ENCODE measurements around the gene USPL1.

DNA sequence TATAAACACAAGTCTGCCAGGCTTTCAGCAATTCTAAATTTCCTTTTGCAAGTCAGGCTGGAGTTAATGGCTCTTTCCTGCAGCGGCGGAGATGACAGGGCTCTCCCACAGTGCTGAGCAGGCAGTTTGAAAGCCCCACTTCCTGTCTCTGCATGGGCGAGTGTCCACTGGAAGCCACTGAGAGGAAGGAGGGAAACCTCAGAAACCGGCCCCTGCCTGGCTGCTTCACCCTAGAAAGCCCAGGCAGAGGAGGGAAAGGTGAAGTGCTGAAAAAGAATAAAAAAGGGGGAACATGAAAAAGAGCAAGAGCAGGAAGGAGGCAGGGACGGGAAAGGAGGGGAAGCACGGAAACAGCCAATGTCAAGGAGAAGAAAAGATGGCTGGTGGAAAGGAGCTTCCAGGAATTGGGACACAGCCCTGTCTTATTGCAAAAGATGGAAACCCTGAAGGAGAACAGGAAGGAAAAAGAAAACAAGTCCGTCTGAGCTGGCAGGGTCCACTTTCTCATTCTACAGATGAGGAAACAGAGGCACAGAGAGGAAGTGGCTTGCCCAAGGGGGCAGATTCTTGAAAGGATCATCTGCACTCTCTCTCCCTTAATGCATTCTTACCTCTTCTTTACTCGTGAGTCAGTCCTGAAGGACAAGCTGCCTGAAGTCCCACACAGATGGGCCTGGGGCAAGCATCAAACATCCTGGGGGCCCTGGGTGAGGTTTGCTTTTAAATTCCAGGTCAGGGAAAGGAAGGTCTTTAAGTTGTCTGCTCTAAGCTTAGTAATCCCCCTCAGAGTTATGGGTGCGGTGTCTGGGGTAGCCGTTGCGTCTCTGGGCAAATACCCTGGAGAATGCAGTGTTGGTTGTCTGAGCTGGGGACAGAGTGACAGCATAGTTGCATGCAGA lies 78.8 kb downstream of the USPL1 start:
- TF ChIP-seq SNAI2 (CRISPR knock-in tag; IDR thresholded peaks at IDR 0.05) (no peak), ZNF70 (CRISPR knock-in tag; IDR thresholded peaks at IDR 0.05) (no peak), ISL1 (CRISPR knock-in tag; IDR thresholded peaks at IDR 0.05) (no peak), BACH2 (CRISPR knock-in tag; IDR thresholded peaks at IDR 0.05; ENCODE audit: borderline replicate concordance) (no peak), ZFP30 (CRISPR knock-in tag; IDR thresholded peaks at IDR 0.05) (no peak), CREB5 (CRISPR knock-in tag; IDR thresholded peaks at IDR 0.05; ENCODE audit: low read depth) (no peak), TCF4 (CRISPR knock-in tag; IDR thresholded peaks at IDR 0.05; ENCODE audit: borderline replicate concordance) (no peak), PPARA (CRISPR knock-in tag; IDR thresholded peaks at IDR 0.05; ENCODE audit: borderline replicate concordance) (no peak), OSR1 (CRISPR knock-in tag; IDR thresholded peaks at IDR 0.05) (no peak), ARNTL (CRISPR knock-in tag; IDR thresholded peaks at IDR 0.05; ENCODE audit: borderline replicate concordance, low read depth) (no peak)
- TF ChIP-seq, protein P1, sequence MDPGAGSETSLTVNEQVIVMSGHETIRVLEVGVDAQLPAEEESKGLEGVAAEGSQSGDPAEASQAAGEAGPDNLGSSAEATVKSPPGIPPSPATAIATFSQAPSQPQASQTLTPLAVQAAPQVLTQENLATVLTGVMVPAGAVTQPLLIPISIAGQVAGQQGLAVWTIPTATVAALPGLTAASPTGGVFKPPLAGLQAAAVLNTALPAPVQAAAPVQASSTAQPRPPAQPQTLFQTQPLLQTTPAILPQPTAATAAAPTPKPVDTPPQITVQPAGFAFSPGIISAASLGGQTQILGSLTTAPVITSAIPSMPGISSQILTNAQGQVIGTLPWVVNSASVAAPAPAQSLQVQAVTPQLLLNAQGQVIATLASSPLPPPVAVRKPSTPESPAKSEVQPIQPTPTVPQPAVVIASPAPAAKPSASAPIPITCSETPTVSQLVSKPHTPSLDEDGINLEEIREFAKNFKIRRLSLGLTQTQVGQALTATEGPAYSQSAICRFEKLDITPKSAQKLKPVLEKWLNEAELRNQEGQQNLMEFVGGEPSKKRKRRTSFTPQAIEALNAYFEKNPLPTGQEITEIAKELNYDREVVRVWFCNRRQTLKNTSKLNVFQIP (CRISPR knock-in tag; IDR thresholded peaks at IDR 0.05; ENCODE audit: borderline replicate concordance, low read depth), result no peak
- TF ChIP-seq, protein P2, sequence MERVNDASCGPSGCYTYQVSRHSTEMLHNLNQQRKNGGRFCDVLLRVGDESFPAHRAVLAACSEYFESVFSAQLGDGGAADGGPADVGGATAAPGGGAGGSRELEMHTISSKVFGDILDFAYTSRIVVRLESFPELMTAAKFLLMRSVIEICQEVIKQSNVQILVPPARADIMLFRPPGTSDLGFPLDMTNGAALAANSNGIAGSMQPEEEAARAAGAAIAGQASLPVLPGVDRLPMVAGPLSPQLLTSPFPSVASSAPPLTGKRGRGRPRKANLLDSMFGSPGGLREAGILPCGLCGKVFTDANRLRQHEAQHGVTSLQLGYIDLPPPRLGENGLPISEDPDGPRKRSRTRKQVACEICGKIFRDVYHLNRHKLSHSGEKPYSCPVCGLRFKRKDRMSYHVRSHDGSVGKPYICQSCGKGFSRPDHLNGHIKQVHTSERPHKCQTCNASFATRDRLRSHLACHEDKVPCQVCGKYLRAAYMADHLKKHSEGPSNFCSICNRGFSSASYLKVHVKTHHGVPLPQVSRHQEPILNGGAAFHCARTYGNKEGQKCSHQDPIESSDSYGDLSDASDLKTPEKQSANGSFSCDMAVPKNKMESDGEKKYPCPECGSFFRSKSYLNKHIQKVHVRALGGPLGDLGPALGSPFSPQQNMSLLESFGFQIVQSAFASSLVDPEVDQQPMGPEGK (CRISPR knock-in tag; IDR thresholded peaks at IDR 0.05; ENCODE audit: borderline replicate concordance), result no peak
- TF ChIP-seq, protein P3, sequence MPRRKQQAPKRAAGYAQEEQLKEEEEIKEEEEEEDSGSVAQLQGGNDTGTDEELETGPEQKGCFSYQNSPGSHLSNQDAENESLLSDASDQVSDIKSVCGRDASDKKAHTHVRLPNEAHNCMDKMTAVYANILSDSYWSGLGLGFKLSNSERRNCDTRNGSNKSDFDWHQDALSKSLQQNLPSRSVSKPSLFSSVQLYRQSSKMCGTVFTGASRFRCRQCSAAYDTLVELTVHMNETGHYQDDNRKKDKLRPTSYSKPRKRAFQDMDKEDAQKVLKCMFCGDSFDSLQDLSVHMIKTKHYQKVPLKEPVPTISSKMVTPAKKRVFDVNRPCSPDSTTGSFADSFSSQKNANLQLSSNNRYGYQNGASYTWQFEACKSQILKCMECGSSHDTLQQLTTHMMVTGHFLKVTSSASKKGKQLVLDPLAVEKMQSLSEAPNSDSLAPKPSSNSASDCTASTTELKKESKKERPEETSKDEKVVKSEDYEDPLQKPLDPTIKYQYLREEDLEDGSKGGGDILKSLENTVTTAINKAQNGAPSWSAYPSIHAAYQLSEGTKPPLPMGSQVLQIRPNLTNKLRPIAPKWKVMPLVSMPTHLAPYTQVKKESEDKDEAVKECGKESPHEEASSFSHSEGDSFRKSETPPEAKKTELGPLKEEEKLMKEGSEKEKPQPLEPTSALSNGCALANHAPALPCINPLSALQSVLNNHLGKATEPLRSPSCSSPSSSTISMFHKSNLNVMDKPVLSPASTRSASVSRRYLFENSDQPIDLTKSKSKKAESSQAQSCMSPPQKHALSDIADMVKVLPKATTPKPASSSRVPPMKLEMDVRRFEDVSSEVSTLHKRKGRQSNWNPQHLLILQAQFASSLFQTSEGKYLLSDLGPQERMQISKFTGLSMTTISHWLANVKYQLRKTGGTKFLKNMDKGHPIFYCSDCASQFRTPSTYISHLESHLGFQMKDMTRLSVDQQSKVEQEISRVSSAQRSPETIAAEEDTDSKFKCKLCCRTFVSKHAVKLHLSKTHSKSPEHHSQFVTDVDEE (CRISPR knock-in tag; IDR thresholded peaks at IDR 0.05), result no peak

Data from SK-N-SH treated with all-trans-retinoic acid at 6 μM for 48 hours (cell line).